ENCODE results near the gene DAB2IP.
A peak's percentile ranks its signal among the peaks of the same experiment; 100 is the strongest.

Gene DAB2IP

GRCh38 chr9:121645853-121646807 is 5.3 kb upstream of the DAB2IP start:
- DNase-seq = no peak

DNA sequence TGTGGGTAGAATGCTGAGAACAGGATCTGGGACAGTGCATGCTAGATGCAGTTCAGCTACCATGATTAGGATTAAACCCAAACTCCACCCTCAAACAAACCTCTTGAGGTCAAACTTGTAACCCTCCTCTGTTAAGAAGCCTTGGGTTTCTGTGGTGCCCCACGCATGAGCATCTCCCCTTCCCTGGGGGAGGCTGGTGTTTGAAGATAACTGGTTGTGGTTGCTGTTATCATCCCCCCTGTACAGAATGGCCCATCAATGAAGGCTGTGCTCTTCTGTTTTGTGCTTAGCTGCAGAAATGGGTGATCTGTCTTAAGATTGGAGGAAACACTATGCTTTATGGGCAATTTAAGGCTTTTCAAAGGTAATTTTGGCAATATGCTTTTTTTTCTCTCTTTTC is 4.4 kb upstream of the DAB2IP start:
- no peak for DNase-seq

GRCh38 chr9:121648172-121648571 is 3.3 kb upstream of the DAB2IP start:
- no peak for DNase-seq

- DNase-seq = no peak
These were observed 2.6 kb upstream of the DAB2IP start for GRCh38 chr9:121648799-121649198.

DNA sequence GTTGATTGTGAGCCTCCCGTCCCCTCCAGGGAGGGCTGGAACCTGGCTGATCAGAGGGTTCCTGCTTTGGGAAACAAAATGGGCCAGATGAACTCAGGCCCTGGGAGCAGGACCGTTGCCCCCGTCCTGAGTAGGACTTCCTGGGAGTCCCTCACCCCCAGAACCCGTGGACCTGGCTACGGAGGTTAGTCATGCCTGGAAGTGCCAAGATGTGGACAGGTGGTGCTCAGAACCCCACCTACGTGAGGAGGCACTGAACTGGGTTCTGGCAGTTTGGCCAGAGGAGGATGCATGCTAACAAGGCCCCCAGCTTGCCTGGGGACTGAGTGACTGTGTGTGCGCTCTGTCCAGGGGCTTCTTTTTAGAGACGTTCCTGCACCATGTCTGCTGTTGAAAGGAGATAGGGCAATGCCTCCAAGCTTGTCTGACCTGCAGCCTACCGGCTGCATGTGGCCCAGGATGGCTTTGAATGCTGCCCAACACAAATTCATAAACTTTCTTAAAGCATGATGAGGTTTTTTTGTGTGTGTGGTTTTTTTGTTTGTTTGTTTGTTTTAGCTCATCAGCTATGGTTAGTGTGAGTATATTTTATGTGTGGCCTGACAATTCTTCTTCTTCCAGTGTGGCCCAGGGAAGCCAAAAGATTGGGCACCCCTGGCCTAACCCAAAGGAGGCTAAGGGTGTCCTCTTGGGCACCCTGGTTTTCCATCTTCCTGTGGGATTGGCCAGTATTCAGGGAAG is 1.8 kb upstream of the DAB2IP start:
- DNase-seq = no peak

DNA sequence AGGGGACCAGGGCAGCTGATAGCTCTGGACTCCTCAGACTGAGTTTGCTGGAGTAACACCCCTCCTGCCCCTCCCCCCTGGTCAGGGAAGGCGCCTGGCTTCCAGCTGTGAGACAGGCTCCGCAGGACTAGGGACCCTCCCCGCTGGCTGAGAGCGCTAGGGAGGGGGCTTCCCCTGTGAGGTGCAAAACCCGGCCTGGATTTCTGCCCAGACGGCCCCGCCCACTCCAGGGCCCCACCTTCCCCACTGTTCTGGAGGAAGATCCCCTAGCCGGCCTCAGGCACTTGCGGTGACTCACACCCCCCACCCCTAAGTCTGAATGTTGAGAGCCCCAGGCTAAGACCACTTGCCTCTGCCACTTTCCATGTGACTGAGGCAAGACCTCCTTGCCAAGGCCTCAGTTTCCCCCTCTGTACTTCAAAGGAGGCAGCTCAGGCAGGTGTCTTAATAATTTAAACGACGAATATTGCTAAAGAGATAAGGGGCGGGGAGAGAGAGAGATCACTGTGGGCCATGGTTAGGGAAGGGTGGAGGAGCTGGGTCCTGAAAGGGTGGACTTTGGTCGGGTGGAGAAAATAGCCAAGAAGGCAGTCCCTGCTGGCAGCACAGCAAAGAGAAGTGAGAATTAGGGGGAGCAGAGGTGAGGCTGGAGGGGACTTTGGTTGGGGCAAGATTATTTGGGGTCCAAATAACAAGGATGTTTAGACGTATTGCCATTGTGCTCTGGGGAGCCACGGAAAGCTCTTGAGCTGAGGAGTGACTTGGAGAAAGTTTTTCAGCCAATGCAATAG is 1.0 kb upstream of the DAB2IP start:
- peak; percentile 36 to 49 for DNase-seq

DNA sequence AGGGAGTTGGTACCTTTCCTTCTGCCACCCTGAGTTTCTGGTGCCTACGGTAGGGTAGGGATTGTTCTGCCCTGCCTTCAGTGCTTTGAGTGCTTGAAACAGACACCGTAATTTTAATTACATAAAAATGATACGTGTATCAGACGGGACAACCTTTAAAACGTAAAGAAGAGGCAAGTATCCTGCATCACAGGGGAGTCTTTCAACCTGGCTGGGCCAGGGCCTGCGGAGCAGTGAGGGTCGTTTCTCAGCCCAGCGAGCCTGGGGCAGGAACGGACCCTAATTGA is 483 bp upstream of the DAB2IP start:
- no peak for DNase-seq

- no peak for DNase-seq
These were observed 795 bp downstream of the DAB2IP start for GRCh38 chr9:121652021-121652837.

- no peak for DNase-seq
These were observed 1.4 kb downstream of the DAB2IP start for GRCh38 chr9:121652838-121653231.

DNA sequence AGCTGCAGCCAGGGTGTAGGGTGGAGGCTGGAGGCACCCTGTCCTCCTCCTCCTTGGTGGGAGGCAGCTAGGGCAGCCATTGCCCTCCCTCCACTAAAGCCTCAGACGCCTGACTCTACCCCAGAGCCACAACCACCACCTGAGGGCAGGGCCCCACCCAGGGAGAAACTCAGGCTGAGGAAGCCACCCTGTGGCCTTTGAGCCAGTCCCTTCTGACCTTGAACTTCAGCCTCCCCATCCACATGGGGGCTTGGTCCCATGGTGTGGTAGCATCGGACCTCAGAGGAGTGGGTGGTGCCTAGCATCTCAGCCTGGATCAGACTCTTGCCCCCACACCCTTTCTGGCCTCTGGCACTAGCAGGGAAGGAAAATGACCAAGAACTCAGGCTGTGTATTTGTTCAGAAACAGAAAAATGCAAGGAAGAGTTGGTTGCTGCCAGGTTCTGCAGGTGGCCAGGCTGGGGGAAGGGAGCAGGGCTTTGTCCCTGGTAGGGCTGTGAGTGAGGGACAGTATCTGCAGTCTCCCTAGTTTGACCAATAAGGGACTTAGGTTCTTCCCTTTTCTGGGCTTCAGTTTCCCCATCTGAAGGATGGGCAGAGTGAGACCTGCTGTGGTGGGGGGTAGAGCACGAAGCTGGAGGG is 3.2 kb downstream of the DAB2IP start:
- no peak for DNase-seq

DNA sequence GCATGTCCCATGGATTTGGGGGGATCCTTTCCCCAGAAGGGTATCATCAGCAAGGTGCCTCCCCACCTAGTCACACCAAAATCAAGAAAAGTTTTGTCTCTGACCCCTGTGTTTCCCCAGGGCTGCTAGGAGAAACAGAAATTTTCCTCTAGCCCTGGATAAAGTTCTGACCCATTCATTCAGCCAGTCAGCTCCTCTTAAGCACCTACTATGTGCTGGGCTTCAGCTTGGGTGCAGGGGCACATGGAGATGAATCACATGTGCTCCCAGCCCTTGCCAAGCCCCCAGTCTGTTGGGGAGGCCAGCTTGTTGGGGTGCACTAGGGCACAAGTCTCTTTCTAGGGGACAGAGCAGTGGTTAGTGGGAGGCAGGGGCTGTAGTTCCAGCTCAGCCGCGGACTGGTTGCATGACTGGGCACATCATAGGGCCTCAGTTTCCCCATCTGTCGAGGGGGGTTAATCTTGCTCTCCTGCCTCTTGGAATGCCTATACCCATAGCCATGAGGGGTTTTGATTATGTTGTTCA is 3.9 kb downstream of the DAB2IP start:
- no peak for DNase-seq

DNA sequence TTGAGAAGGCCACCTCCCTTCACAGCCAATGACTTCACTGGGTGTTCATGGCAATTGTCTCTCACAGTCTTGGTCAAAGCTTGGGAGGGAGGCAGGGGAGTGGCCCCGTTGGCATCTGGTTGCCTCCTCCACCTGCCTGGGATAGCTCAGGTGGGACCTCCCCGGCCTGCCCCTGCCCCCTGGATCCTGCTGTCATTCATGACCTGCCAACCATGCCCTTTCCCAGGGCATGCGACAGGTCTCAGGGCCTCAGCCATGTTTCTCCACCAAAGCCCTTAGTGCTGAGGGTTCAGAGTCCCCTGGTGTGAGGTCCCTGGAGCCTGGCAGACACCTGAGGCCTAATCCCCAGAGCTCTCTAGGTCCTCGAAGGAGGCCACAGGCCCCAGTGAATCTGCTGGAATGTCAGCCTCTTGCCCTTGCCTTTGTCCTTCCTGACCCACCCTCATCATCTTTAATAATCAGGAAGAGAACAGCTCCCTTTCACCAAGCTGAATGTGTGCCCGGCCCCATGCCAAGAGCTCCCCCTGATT is 5.6 kb downstream of the DAB2IP start:
- no peak for DNase-seq

GRCh38 chr9:121658166-121658565 is 6.7 kb downstream of the DAB2IP start:
- DNase-seq = no peak

DNA sequence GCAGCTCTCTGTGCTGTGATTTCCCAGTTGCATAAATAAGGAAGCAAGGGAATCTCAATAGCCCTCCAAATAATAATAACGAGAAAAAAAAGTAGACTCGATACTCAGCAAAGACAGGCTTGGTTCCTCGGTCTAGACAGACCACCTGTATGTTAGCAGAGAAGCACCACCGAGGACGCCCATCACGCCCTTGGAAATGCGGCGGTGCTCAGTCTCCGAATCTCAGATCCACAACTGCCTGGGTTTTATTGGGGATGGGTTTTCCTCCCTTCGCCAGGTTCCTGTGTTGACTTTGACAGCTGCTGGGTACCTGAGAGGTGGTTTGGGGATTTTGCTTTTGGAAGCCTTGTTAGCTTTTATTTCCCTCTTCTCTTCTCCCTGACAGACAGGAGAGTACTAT is 7.2 kb downstream of the DAB2IP start:
- no peak for DNase-seq

DNA sequence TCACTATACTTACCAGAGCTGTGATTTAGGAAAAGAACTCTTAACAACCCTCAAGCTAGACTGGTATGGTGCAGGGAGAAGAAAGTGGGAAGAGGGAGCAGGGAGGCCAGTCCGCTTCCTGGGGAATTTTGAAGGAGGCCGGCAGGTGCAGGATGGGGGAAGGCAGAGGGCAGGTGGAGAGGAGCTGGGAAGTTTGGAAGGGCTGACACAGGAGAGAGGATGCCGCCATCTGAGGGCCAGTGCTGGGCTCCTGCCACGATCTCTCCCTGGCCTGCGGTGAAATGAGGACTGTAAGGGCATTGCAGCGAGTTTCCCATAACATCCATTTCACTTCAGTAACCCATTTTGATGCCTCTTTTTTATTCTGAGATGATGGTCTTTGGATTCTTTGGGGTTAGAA is 8.9 kb downstream of the DAB2IP start:
- DNase-seq = no peak

- DNase-seq = no peak
These were observed 9.4 kb downstream of the DAB2IP start for GRCh38 chr9:121660876-121661275.

- DNase-seq = no peak
These were observed 9.9 kb downstream of the DAB2IP start for GRCh38 chr9:121661328-121661727.

DNA sequence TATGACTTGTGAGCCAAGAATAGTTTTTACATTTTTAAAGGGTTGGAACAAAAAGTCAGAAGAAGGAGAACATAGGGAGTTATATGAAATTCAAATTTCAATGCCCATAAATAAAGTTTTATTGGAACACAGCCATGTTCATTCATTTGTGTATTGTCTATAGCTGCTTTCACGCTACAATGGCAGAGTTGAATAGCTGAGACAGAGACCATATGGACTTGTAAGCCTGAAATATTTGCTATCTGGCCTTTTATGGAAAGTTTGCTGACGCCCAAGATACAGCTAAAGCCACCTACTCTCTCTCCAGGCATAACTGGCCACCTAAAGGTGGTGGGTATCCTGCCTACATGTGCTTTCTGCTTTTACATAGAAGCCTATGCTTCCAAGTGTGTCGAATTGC is 10.9 kb downstream of the DAB2IP start:
- no peak for DNase-seq

GRCh38 chr9:121662891-121663580 is 11.6 kb downstream of the DAB2IP start:
- no peak for DNase-seq

- no peak for DNase-seq
These were observed 12.2 kb downstream of the DAB2IP start for GRCh38 chr9:121663591-121663990.

- DNase-seq = no peak
These were observed 14.9 kb downstream of the DAB2IP start for GRCh38 chr9:121666294-121666693.

Data from activated T-cell treated with anti-CD3 and anti-CD28 coated beads, Interleukin-2, amount 50 U/mL, for 48 hours (primary cell).